HG02642 (cell line): Measurements from ENCODE around the gene LTO1.

ENCODE experiments used
- ATAC-seq: cut with Tn5 transposase; IDR thresholded peaks from one replicate; pipeline ENCODE4 v1.9.1; 2021; ENCODE audit warnings: mild to moderate bottlenecking; ENCODE audit not compliant: unreplicated experiment, poor library complexity

Gene LTO1

DNA sequence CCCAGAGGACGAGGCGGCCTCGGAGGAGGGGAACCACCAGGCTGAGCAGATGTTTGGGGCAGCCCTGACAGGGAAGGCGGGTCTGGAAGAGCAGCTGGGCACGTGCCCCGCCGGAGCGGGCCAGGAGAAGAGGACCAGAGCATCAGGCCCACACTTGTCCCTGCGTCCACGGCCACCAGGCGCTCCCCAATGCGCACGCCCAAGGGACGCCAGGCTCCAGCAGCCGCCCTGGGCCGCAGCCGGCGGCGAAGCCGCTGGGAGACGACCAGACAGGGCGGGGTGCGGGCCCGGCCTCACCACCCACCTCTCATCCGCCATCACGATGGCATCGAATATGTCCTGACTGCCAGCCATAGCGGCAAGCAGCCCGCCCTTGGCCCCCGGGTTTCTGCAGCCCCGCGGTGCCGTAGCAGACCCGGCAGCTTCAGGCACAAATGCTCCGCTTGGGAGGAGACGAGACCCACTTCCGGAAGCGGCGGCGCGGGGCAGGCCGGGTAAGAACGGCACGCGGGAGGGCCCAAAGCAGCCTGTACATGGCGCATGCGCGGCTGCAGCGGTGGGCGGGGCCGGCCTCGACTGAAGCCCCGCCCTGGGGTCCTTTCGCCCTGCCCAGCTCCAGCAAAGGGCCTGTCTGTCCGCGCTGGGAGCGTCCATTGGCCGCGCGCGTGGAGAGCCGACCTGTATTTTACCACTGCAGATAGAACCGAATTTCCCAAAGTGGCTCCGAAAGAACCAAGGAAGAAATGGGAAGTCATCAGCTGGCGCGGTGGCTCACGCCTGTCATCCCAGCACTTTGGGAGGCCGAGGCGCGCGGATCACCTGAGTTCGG is at the start of gene LTO1:
LTO1 (minus strand) TSS at position 468 of the 829 bp plus-strand sequence; CDS start at position 354, 114 bp downstream.
- ATAC-seq, result peak; percentile 89

DNA sequence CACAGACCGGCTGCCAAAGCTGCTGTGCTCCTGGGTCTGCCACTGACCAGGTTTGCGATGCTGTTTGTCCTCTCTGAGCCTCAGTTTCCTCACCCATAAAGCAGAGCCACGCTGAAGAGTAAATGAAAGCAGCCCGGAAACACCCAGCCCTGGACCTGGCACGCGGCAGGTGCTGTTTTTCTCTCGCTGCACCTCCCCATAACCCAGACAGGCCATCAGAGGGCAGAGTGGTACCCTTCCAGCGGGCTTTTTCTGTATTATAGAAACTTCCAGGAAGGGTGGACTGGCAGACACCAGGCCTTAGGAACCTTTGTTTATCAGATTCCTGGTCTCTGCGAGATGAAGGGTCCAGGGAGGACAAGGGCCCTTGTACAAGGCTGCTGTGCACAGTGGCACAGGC is 46.6 kb upstream of the LTO1 start:
- ATAC-seq, result no peak

GRCh38 chr11:69721106-69721505 is 46.0 kb upstream of the LTO1 start:
- ATAC-seq, result no peak

GRCh38 chr11:69718912-69719311 is 43.8 kb upstream of the LTO1 start:
- no peak for ATAC-seq

DNA sequence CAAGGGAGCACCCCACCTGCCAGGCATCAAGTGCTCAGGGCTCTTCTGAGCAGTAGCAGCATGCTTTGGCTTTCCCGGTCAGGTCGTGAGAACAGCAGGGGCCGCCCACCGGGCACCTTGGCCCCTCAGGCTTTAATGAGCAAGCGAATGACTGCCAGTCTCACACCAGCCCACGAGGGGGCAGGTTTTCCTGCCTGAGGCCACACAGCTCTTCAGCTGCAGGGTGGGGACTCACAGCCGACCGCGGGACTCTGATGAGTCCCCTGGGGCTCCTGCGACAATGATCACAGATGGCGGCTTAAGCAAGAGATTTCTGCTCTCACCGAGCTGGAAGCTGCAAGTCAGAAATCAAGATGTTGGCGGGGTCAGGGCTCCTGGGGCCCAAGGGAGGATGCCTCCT is 43.0 kb upstream of the LTO1 start:
- ATAC-seq, result no peak

- ATAC-seq, result no peak
Observed at GRCh38 chr11:69716891-69717747, 42.0 kb upstream of the LTO1 start.

GRCh38 chr11:69716099-69716498 is 40.9 kb upstream of the LTO1 start:
- ATAC-seq, result no peak

DNA sequence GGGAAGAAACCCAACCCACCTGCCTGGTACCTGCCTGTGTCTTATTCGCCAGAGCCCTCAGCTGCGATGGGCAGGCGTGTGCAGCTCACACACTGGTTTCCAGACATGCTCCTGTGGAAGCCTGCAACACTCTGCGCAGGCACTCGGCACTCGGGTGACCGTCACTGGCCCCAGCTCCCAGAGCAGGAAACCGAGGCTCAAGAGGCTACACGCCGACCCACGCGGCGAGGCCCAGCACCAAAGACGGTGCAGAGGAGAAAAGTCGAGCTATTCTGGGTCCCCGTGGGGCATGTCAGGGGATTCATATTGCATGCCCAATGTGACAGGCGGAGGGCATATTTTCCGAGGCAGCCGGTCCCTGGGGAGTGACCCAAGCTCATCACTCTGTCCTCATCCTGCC is 40.3 kb upstream of the LTO1 start:
- ATAC-seq, result no peak

DNA sequence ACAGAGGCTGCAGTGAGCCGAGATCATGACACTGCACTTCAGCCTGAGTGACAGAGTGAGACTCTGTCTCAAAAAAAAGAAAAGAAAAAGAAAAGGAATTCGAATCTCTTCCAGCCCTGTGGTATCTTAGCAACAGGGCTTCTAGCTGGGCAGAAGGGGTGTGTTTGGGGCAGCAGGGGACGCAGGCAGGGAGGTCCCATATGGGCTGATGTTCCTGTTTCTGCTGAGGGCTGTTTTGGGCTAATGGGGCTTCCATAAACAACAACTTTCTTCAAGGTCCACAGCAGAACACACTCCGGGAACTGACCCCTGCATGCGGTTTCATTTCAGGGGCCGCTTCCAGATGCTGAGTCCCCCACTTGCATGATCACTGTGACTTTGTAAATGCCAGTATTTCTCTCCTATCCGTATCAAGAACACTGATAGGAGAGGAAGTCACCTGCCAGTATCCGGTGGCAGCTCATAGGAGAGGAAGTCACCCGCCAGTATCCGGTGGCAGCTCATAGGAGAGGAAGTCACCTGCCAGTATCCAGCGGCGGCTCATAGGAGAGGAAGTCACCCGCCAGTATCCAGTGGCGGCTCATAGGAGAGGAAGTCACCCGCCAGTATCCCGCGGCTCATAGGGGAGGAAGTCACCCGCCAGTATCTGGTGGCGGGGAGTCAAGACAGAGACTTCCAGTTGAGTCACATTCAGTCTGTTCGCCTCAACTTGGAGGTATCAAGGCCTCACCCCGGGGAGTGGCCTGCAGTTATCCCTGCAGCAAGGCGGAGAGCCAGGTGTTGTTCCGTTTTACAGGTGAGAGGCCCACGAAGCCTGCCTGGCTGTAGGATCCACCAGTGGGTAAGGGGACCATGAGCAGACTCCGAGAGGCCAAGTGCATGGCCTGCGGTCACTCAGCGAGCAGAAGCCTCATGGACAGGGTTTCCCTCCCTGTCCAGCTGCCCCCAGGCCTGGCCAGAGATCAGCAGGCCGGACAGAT is 37.0 kb upstream of the LTO1 start:
- ATAC-seq, result no peak

DNA sequence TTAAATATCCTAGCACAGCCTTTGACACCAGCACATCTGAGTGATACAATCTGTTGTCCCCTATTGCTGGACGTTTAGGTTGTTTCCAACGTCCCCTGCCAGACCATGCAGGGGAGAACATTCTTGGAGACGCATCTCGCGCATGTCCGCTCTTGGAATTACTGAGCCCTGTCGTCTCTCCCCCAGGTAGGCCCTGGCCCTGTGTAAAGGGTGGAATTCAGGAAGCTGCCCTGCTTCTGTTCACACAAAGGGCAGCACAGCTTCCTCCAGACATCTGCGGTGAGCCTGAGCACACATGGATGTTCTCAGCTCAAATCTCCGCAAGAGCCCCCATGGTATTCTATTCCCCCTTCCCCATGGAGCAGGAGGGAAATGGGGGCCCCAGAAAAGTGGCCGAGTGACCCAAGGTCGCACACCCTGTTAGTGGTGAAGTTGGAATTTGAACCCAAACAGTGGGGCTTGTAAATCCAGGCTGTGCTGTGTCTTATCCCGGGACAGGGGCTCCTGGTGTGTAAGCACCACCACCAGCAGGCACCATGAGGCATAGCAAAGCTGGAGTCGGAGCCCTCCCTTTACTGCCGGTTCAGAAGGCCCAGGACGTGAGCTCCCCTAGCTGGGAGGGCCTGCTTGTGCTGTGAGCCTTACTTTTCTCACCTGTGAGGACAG is 33.7 kb upstream of the LTO1 start:
- ATAC-seq, result no peak

DNA sequence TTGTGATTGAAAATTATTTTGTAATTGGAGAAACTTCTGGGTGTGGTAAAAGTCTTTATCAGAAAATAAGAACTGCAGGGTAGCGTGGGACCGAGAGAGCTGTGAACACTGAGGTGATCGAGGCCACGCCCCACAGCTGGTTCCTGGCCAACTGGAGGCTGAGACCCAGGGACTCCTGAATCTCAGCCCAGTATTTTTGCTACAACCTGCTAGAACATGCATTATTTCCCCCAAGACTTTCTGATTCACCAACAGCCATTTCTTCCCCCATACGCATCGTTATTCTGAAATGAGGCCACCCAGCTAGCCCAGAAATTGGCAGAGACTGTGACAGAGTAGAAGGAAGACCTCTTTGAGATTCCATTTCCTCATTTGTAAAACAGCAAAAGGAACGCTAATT is 32.0 kb upstream of the LTO1 start:
- ATAC-seq, result no peak

- ATAC-seq, result no peak
Observed at GRCh38 chr11:69705901-69706787, 31.0 kb upstream of the LTO1 start.

GRCh38 chr11:69705351-69705811 is 30.2 kb upstream of the LTO1 start:
- ATAC-seq, result no peak

- no peak for ATAC-seq
Observed at GRCh38 chr11:69704508-69705253, 29.5 kb upstream of the LTO1 start.

DNA sequence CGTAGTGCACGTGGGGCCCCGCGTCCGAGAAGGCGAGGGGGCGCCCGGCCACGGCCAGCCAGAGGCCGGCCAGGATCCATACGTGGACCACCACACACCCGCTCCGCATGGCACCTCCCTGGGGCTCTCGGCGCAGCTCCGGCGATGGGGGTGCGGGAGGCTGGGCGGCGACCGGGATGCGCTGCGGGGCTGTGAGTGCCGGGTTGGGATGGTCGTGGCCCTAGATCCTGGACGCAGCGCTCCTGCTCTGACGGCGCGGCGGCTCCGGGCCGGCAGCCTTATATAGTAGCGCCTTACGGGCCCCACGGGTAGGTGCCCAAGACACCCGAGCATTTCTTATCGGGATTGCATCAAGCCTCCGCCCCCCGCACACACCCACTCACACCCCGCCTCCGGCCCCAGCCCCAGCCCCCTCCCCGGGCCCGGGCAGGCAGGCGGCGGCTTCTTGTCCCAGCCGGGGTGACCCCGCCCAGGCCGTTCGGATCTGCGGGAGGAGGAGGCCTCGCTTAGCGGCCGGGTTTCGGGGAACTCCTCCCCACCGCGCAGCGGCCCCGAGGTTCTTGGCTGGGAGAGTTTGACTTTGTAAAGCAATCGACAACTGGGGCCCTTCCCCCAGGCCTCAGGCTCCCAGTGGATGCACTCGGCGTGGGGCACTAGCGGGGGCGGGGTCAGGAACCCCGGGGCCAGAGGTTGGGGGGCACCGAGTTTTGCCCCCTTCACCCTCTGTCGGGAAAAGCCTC is 28.8 kb upstream of the LTO1 start, which contains the start of gene FGF19:
FGF19 (minus strand) TSS at position 255 of the 740 bp plus-strand sequence; CDS start at position 109, 146 bp downstream.
- ATAC-seq, result no peak

DNA sequence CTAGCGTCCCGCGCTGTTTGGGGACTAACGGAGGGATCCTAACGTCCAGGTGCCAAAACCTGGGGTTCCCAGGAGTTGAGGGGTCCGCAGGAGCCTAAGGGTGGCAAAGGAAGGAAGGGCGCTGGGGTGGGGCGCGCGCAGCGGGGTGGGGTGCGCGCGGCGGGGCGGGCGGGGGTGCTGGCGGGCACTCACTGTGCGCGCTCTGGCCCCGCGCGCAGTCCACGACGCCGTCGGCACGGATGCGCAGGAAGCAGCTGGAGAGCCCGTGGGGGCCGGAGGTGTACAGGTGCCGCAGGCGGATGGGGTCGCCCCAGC is 28.3 kb upstream of the LTO1 start:
- ATAC-seq, result no peak

- no peak for ATAC-seq
Observed at GRCh38 chr11:69702769-69703452, 27.8 kb upstream of the LTO1 start.
